HepG2 (cell line): ENCODE results near the gene PCSK6. TPM values are rescaled to one million over a fixed set of nuclear protein-coding genes. Genes with fewer than 3 reads are reported as not detected.

Source experiments
- ATAC-seq: fragments of 200-7000 bp; cut with Tn5 transposase; 3 replicates; pipeline ENCODE4 v1.9.1; 2020; ENCODE audit warnings: mild to moderate bottlenecking, moderate library complexity
- BruUV-seq: library from RNA; stranded (reverse); fragments of 400-500 nt; replicated peaks from 2 replicates; lab custom pipeline; 2021; lab: Mats Ljungman, UMichigan
- CTCF ChIA-PET: fragments of 300-600 bp; formaldehyde crosslinking; extraction: SDS; loops from one replicate; lab custom pipeline; 2021; ENCODE audit warnings: low total read pairs, inconsistent platforms, low intra/inter-chr PET ratio; lab: Yijun Ruan, JAX
- POLR2A ChIA-PET: fragments of 350-600 bp; sonication (Branson Sonifier 250); formaldehyde crosslinking; loops from one replicate; lab custom pipeline; 2020; ENCODE audit warnings: antibody characterized with exemption, inconsistent platforms; lab: Yijun Ruan, JAX
- DNase-seq: peaks from one replicate; pipeline ENCODE4 v3.0.0-alpha.2; 2015; ENCODE audit warnings: low spot score
- FAIRE-seq: peaks from 3 replicates; lab custom pipeline; 2011; peaks lifted over from hg19 to GRCh38; lab: Jason Lieb, UNC
- H2AFZ ChIP-seq: one replicate; pipeline ENCODE4 v1.6.1; 2011; ENCODE audit warnings: low read length, inconsistent platforms
- H3K27ac ChIP-seq: fragments of 300-600 bp; 3 replicates; pipeline ENCODE4 v1.8.0; 2011; ENCODE audit warnings: mixed run types, mild to moderate bottlenecking, mixed read lengths, low read length, inconsistent platforms; ENCODE audit not compliant: insufficient read depth; ENCODE audit errors: extremely low read length
- H3K27me3 ChIP-seq, 2 experiments: fragments of 200-600 bp in 1 of 2; 2 replicates in 1 of 2; 3 replicates in 1 of 2; pipeline versions ENCODE4 v1.6.0 to v1.8.0; 2011; ENCODE audit warnings: low read length in 2 of 2, mild to moderate bottlenecking in 2 of 2, moderate library complexity in 2 of 2, inconsistent platforms in 1 of 2; ENCODE audit not compliant: insufficient read depth in 2 of 2, control insufficient read depth in 1 of 2
- H3K36me3 ChIP-seq, 2 experiments: fragments of 200-600 bp in 1 of 2; replicated peaks in 1 of 2; 2 replicates in 1 of 2; 3 replicates in 1 of 2; pipeline versions ENCODE4 v1.5.1 to v1.8.0; 2011; ENCODE audit warnings: low read length in 2 of 2, inconsistent platforms in 1 of 2; ENCODE audit not compliant: insufficient read depth in 2 of 2, control insufficient read depth in 1 of 2
- H3K4me1 ChIP-seq: 2 replicates; pipeline ENCODE4 v1.5.1; 2012; ENCODE audit warnings: low read length, inconsistent platforms; ENCODE audit not compliant: insufficient read depth
- H3K4me2 ChIP-seq: 2 replicates; pipeline ENCODE4 v1.6.0; 2011; ENCODE audit warnings: low read depth, low read length, inconsistent platforms
- H3K4me3 ChIP-seq, 3 experiments: fragments of 200-600 bp in 1 of 3; sonication (generic), shearing (Covaris generic) in 1 of 3; replicated peaks in 1 of 3; 2 replicates each; pipeline ENCODE4 v1.5.1; 2011 to 2016; ENCODE audit warnings: low read length in 3 of 3, inconsistent platforms in 2 of 3, low read depth in 2 of 3, mild to moderate bottlenecking in 2 of 3, control low read depth in 1 of 3, mixed read lengths in 1 of 3; ENCODE audit not compliant: insufficient read depth in 1 of 3
- H3K79me2 ChIP-seq: one replicate; pipeline ENCODE4 v1.6.1; 2011; ENCODE audit warnings: low read length, inconsistent platforms; ENCODE audit not compliant: insufficient read depth
- H3K9ac ChIP-seq: 2 replicates; pipeline ENCODE4 v1.6.0; 2011; ENCODE audit warnings: mild to moderate bottlenecking, low read depth, low read length, inconsistent platforms; ENCODE audit not compliant: insufficient read depth
- H3K9me3 ChIP-seq: 2 replicates; pipeline ENCODE4 v1.5.1; 2012; ENCODE audit warnings: mild to moderate bottlenecking, low read length
- H4K20me1 ChIP-seq: 2 replicates; pipeline ENCODE4 v1.6.0; 2011; ENCODE audit warnings: inconsistent platforms, mild to moderate bottlenecking, low read length, moderate library complexity; ENCODE audit not compliant: insufficient read depth
- SAP130 ChIP-seq: IDR thresholded peaks from 2 replicates; pipeline ENCODE4 v1.6.1; 2016; ENCODE audit warnings: low read depth
- ZBTB38 ChIP-seq: sonication (generic); formaldehyde crosslinking; IDR thresholded peaks from 2 replicates; pipeline ENCODE4 v1.5.1; 2020; ENCODE audit warnings: mild to moderate bottlenecking, missing genetic modification reagents
- ZNF407 ChIP-seq: sonication (generic); formaldehyde crosslinking; IDR thresholded peaks from one replicate; pipeline ENCODE4 v1.5.1; 2020; ENCODE audit warnings: mild to moderate bottlenecking, missing genetic modification reagents; ENCODE audit errors: not compliant biosample characterization
- ZNF768 ChIP-seq: sonication (generic); formaldehyde crosslinking; IDR thresholded peaks from 2 replicates; pipeline ENCODE4 v1.4.0; 2020; ENCODE audit warnings: missing genetic modification reagents
- WGBS: methylation state at CpG from one replicate; pipeline ENCODE4 v1.1.6; 2017; ENCODE audit warnings: low lambda C conversion rate; 5-methylcytosine and 5-hydroxymethylcytosine counted together
- in situ Hi-C: cut with HindIII; loops from 2 replicates; pipeline ENCODE4 v1.10.0; 2017; ENCODE audit warnings: low pct_unique_long_range_greater_than_20kb; ENCODE audit not compliant: extremely low pct_ligation_motif_present
- intact Hi-C: fragments of 100-400 bp; cut with micrococcal nuclease; formaldehyde crosslinking; loops from one replicate; pipeline ENCODE4 v1.10.0; 2022; ENCODE audit not compliant: unreplicated experiment
- polyA plus RNA-seq, 8 experiments: library from polyadenylated mRNA; depleted of rRNA in 3 of 8; stranded (reverse) in 7 of 8; unstranded in 1 of 8; fragments of >200 nt; fragmentation: Illumina TruSeq in 4 of 8; extraction: Trizol in 4 of 8; gene quantifications; 2 replicates each; pipeline versions ENCODE4 v1.2.1 to v1.2.3, GENCODE V29; 2011 to 2016; ENCODE audit warnings: low read depth in 4 of 8, missing spikeins in 1 of 8, mixed read lengths in 1 of 8; ENCODE audit not compliant: insufficient read depth in 1 of 8
- total RNA-seq, 5 experiments: library from RNA; depleted of rRNA; stranded (reverse); fragments of >200 nt; fragmentation: Illumina TruSeq; extraction: Trizol; gene quantifications; 2 replicates each; pipeline ENCODE4 v1.2.3, GENCODE V29; 2016; ENCODE audit warnings: low read depth in 1 of 5

The PCSK6 gene
- total and polyA plus RNA-seq, 2 of the 13 experiments (the other 11 are each of a cell fraction or from before 2014, with no cell fraction given): 56.5 to 155 TPM

DNA sequence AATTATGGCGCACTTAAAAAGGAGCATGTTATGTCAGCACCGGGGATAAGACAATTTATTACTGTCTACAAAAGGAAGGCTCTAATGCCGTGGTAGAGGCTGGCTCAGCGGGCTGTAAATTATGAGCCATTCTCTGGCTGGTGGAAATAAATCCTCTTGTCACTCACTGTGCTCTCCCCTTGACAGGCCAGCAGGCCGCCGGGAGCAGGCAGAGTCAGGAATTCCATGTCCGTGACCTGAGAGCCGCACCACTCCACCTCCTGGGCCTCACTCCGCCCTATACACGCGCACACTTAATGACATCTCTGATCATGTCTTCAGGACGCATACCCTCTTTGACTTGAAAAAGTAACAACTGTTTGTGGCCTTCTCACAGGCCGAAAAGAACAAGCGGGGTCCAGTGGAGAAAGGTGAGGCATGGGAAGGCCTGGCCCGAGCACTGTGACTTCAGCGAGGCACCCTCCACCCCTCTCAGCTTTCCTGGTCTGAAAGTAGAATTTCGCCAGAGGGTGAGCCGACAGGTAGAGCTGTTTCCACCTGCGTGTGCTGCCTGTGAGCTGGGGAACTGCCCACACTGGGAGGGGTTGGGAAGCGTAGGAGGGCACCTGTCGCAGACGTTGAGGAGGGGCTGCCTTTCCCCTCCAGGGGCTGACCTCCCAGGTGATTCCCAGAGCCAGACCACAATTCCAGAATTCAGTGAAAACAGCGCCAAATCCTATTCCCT is 13.2 kb upstream of the PCSK6 start:
- H4K20me1 ChIP-seq: no peaks in the 10 kb centered on the region
- peak overlapping the region in 2 of 3 experiments; percentile 62 to 73; a peak in 3 of 6 replicates for H3K4me3 ChIP-seq
- in situ Hi-C loops: no loop called here
- ATAC-seq (peak; percentile 36), FAIRE-seq (no peak), DNase-seq (no peak)
- H3K9me3 ChIP-seq: no peaks in the 10 kb centered on the region
- peaks cover 69% of the 10 kb centered on the region for H3K4me1 ChIP-seq
- H3K9ac ChIP-seq: 0 out of 2 replicates have a peak overlapping the region, but pooled peaks have one; percentile 59
- no TSS peak for BruUV-seq
- CTCF ChIA-PET: interaction anchor here (1.6 to 2.7 kb wide), 2 partner anchors 138 to 202 kb away, joined by 4 to 9 read pairs; no protein-coding TSS in a partner anchor
- H2AFZ ChIP-seq: no peak overlapping the region
- 66% methylated on average over 21 of the region's 23 CpGs for WGBS
- no peaks in the 10 kb centered on the region for H3K79me2 ChIP-seq
- H3K27me3 ChIP-seq: no peaks in the 10 kb centered on the region; a peak in 1 of 5 replicates
- intact Hi-C loops: loop anchor here (1.0 to 5.0 kb wide), 3 partner anchors 63 to 202 kb away; no protein-coding TSS in a partner anchor
- POLR2A ChIA-PET: interaction anchor here (1.0 to 3.6 kb wide), 6 partner anchors 8 to 114 kb away, joined by 3 to 33 read pairs (median 5); partner anchors contain the start of gene PCSK6
- TF ChIP-seq ZBTB38 (CRISPR knock-in tag) (0 out of 2 replicates have a peak, but pooled peaks have one; percentile 31), ZNF407 (CRISPR knock-in tag) (no peak), ZNF768 (CRISPR knock-in tag) (0 out of 2 replicates have a peak, but pooled peaks have one; percentile 22), SAP130 (CRISPR knock-in tag) (0 out of 2 replicates have a peak, but pooled peaks have one; percentile 20)
- TF ChIP-seq, all 625 proteins: peak for 3
- no peak overlapping the region for H3K27ac ChIP-seq
- H3K36me3 ChIP-seq: no peaks in the 10 kb centered on the region
- H3K4me2 ChIP-seq: peak overlapping the region; percentile 94
